GM20431 (cell line): Measurements from ENCODE around the gene LRFN2.

Source experiments
- in situ Hi-C: fragments of 300-500 bp; cut with MseI, MboI; formaldehyde crosslinking; loops from one replicate; pipeline ENCODE4 v1.15.0; 2020; ENCODE audit warnings: low sequenced_read_pairs; ENCODE audit not compliant: unreplicated experiment

Gene LRFN2

GRCh38 chr6:40485300-40485699 lies 101.9 kb downstream of the LRFN2 start:
- in situ Hi-C loops = no loop called here

GRCh38 chr6:40484066-40484465 lies 103.1 kb downstream of the LRFN2 start:
- in situ Hi-C loops = no loop called here

GRCh38 chr6:40482532-40482931 lies 104.6 kb downstream of the LRFN2 start:
- in situ Hi-C loops = no loop called here

- in situ Hi-C loops = no loop called here
Measured at GRCh38 chr6:40480678-40481077, 106.5 kb downstream of the LRFN2 start.

- in situ Hi-C loops = no loop called here
Measured at GRCh38 chr6:40479706-40480105, 107.5 kb downstream of the LRFN2 start.

- in situ Hi-C loops = no loop called here
Measured at GRCh38 chr6:40477246-40478126, 109.7 kb downstream of the LRFN2 start.

- in situ Hi-C loops = no loop called here
Measured at GRCh38 chr6:40476673-40477072, 110.5 kb downstream of the LRFN2 start.

- in situ Hi-C loops = no loop called here
Measured at GRCh38 chr6:40474937-40475336, 112.2 kb downstream of the LRFN2 start.

- in situ Hi-C loops = no loop called here
Measured at GRCh38 chr6:40473026-40473425, 114.1 kb downstream of the LRFN2 start.

- in situ Hi-C loops = no loop called here
Measured at GRCh38 chr6:40472353-40472752, 114.8 kb downstream of the LRFN2 start.

GRCh38 chr6:40471243-40471642 lies 115.9 kb downstream of the LRFN2 start:
- in situ Hi-C loops = no loop called here

GRCh38 chr6:40469323-40469722 lies 117.8 kb downstream of the LRFN2 start:
- in situ Hi-C loops = no loop called here

GRCh38 chr6:40466986-40467539 lies 120.1 kb downstream of the LRFN2 start:
- in situ Hi-C loops = no loop called here

- in situ Hi-C loops = no loop called here
Measured at GRCh38 chr6:40461643-40462042, 125.5 kb downstream of the LRFN2 start.

- in situ Hi-C loops = no loop called here
Measured at GRCh38 chr6:40460380-40460779, 126.8 kb downstream of the LRFN2 start.

- in situ Hi-C loops = no loop called here
Measured at GRCh38 chr6:40457261-40457660, 129.9 kb downstream of the LRFN2 start.

- in situ Hi-C loops = no loop called here
Measured at GRCh38 chr6:40456390-40457013, 130.7 kb downstream of the LRFN2 start.

GRCh38 chr6:40455686-40456389 lies 131.3 kb downstream of the LRFN2 start:
- in situ Hi-C loops = no loop called here

GRCh38 chr6:40450483-40450882 lies 136.7 kb downstream of the LRFN2 start:
- in situ Hi-C loops = no loop called here

GRCh38 chr6:40444811-40445210 lies 142.4 kb downstream of the LRFN2 start:
- in situ Hi-C loops = no loop called here

- in situ Hi-C loops = no loop called here
Measured at GRCh38 chr6:40444312-40444711, 142.9 kb downstream of the LRFN2 start.
